ENCODE data around the gene TNFAIP3.

TNFAIP3 gene

GRCh38 chr6:137901454-137901853, 34.4 kb downstream of the TNFAIP3 start:
- Mint-ChIP-seq H3K4me1 (ENCODE audit: low read depth) (peaks cover 14% of the 10 kb centered on the region), H3K4me3 (no peak overlapping the region), H3K36me3 (ENCODE audit: low read depth) (no peaks in the 10 kb centered on the region), H3K27me3 (no peaks in the 10 kb centered on the region), H3K9me3 (no peaks in the 10 kb centered on the region), H3K27ac (no peak overlapping the region)
- intact Hi-C loops (cut with micrococcal nuclease) = no loop called here

GRCh38 chr6:137902699-137903098, 35.6 kb downstream of the TNFAIP3 start:
- intact Hi-C loops (cut with micrococcal nuclease) = no loop called here
- Mint-ChIP-seq H3K4me3 (no peak overlapping the region), H3K36me3 (ENCODE audit: low read depth) (no peaks in the 10 kb centered on the region), H3K4me1 (ENCODE audit: low read depth) (peaks cover 14% of the 10 kb centered on the region), H3K27ac (no peak overlapping the region), H3K27me3 (no peaks in the 10 kb centered on the region), H3K9me3 (no peaks in the 10 kb centered on the region)

- Mint-ChIP-seq H3K4me1 (ENCODE audit: low read depth) (peaks cover 17% of the 10 kb centered on the region), H3K9me3 (no peaks in the 10 kb centered on the region), H3K27ac (no peak overlapping the region), H3K27me3 (no peaks in the 10 kb centered on the region), H3K4me3 (no peak overlapping the region), H3K36me3 (ENCODE audit: low read depth) (no peaks in the 10 kb centered on the region)
- intact Hi-C loops (cut with micrococcal nuclease) = no loop called here
Measured at GRCh38 chr6:137903274-137903932, 36.3 kb downstream of the TNFAIP3 start.

GRCh38 chr6:137903933-137904821, 37.1 kb downstream of the TNFAIP3 start:
- no peaks in the 10 kb centered on the region for H3K36me3 Mint-ChIP-seq (ENCODE audit: low read depth)

GRCh38 chr6:137904822-137905617, 38.0 kb downstream of the TNFAIP3 start:
- intact Hi-C loops (cut with micrococcal nuclease) = no loop called here
- H3K27me3 Mint-ChIP-seq = no peaks in the 10 kb centered on the region
- H3K4me3 Mint-ChIP-seq = peak overlapping the region; percentile 34
- H3K27ac Mint-ChIP-seq = peak overlapping the region; percentile 63
- no peaks in the 10 kb centered on the region for H3K36me3 Mint-ChIP-seq (ENCODE audit: low read depth)
- H3K4me1 Mint-ChIP-seq (ENCODE audit: low read depth) = peaks cover 33% of the 10 kb centered on the region
- no peaks in the 10 kb centered on the region for H3K9me3 Mint-ChIP-seq

More at GRCh38 chr6:137903933-137904821, 37.1 kb downstream of the TNFAIP3 start:
- Mint-ChIP-seq H3K9me3 (no peaks in the 10 kb centered on the region), H3K27ac (peak overlapping the region; percentile 63), H3K4me1 (ENCODE audit: low read depth) (peaks cover 25% of the 10 kb centered on the region), H3K4me3 (no peak overlapping the region), H3K27me3 (no peaks in the 10 kb centered on the region)
- intact Hi-C loops (cut with micrococcal nuclease) = no loop called here

- Mint-ChIP-seq H3K4me1 (ENCODE audit: low read depth) (peaks cover 41% of the 10 kb centered on the region), H3K9me3 (no peaks in the 10 kb centered on the region), H3K27me3 (no peaks in the 10 kb centered on the region), H3K36me3 (ENCODE audit: low read depth) (no peaks in the 10 kb centered on the region), H3K27ac (no peak overlapping the region), H3K4me3 (no peak overlapping the region)
- intact Hi-C loops (cut with micrococcal nuclease) = no loop called here
Measured at GRCh38 chr6:137906020-137906472, 39.0 kb downstream of the TNFAIP3 start.

GRCh38 chr6:137907170-137907569, 40.1 kb downstream of the TNFAIP3 start:
- Mint-ChIP-seq H3K4me3 (no peak overlapping the region), H3K4me1 (ENCODE audit: low read depth) (peaks cover 52% of the 10 kb centered on the region), H3K9me3 (no peaks in the 10 kb centered on the region), H3K27me3 (no peaks in the 10 kb centered on the region), H3K27ac (no peak overlapping the region), H3K36me3 (ENCODE audit: low read depth) (no peaks in the 10 kb centered on the region)
- intact Hi-C loops (cut with micrococcal nuclease) = no loop called here

- Mint-ChIP-seq H3K27me3 (no peaks in the 10 kb centered on the region), H3K4me3 (no peak overlapping the region), H3K9me3 (peaks cover 9% of the 10 kb centered on the region), H3K4me1 (ENCODE audit: low read depth) (peaks cover 61% of the 10 kb centered on the region), H3K27ac (peak overlapping the region; percentile 44), H3K36me3 (ENCODE audit: low read depth) (no peaks in the 10 kb centered on the region)
- intact Hi-C loops (cut with micrococcal nuclease) = no loop called here
Measured at GRCh38 chr6:137909533-137909932, 42.5 kb downstream of the TNFAIP3 start.

GRCh38 chr6:137910424-137910834, 43.4 kb downstream of the TNFAIP3 start:
- Mint-ChIP-seq H3K9me3 (peaks cover 9% of the 10 kb centered on the region), H3K27me3 (no peaks in the 10 kb centered on the region), H3K4me3 (no peak overlapping the region), H3K4me1 (ENCODE audit: low read depth) (peaks cover 61% of the 10 kb centered on the region), H3K36me3 (ENCODE audit: low read depth) (no peaks in the 10 kb centered on the region), H3K27ac (peak overlapping the region; percentile 72)
- intact Hi-C loops (cut with micrococcal nuclease) = no loop called here

GRCh38 chr6:137910843-137911456, 43.9 kb downstream of the TNFAIP3 start:
- no peaks in the 10 kb centered on the region for H3K27me3 Mint-ChIP-seq
- intact Hi-C loops (cut with micrococcal nuclease) = no loop called here
- no peaks in the 10 kb centered on the region for H3K36me3 Mint-ChIP-seq (ENCODE audit: low read depth)
- peaks cover 62% of the 10 kb centered on the region for H3K4me1 Mint-ChIP-seq (ENCODE audit: low read depth)
- no peak overlapping the region for H3K4me3 Mint-ChIP-seq
- H3K27ac Mint-ChIP-seq = peak overlapping the region; percentile 72
- H3K9me3 Mint-ChIP-seq = peaks cover 9% of the 10 kb centered on the region

GRCh38 chr6:137911675-137912191, 44.7 kb downstream of the TNFAIP3 start:
- intact Hi-C loops (cut with micrococcal nuclease) = no loop called here
- Mint-ChIP-seq H3K9me3 (peaks cover 9% of the 10 kb centered on the region), H3K36me3 (ENCODE audit: low read depth) (no peaks in the 10 kb centered on the region), H3K4me3 (no peak overlapping the region), H3K27me3 (no peaks in the 10 kb centered on the region), H3K27ac (peak overlapping the region; percentile 72), H3K4me1 (ENCODE audit: low read depth) (peaks cover 62% of the 10 kb centered on the region)

- Mint-ChIP-seq H3K9me3 (peaks cover 9% of the 10 kb centered on the region), H3K4me1 (ENCODE audit: low read depth) (peaks cover 62% of the 10 kb centered on the region), H3K27me3 (no peaks in the 10 kb centered on the region), H3K4me3 (no peak overlapping the region), H3K36me3 (ENCODE audit: low read depth) (no peaks in the 10 kb centered on the region), H3K27ac (no peak overlapping the region)
- intact Hi-C loops (cut with micrococcal nuclease) = no loop called here
Measured at GRCh38 chr6:137912813-137913212, 45.8 kb downstream of the TNFAIP3 start.

- H3K27ac Mint-ChIP-seq = no peak overlapping the region
- H3K4me1 Mint-ChIP-seq (ENCODE audit: low read depth) = peaks cover 58% of the 10 kb centered on the region
- H3K9me3 Mint-ChIP-seq = peaks cover 9% of the 10 kb centered on the region
- intact Hi-C loops (cut with micrococcal nuclease) = no loop called here
- no peaks in the 10 kb centered on the region for H3K36me3 Mint-ChIP-seq (ENCODE audit: low read depth)
- no peaks in the 10 kb centered on the region for H3K27me3 Mint-ChIP-seq
- H3K4me3 Mint-ChIP-seq = no peak overlapping the region
Measured at GRCh38 chr6:137913434-137913833, 46.4 kb downstream of the TNFAIP3 start.

All from dendritic cell treated with granulocyte-macrophage colony-stimulating factor and Interleukin-4, amounts not matched to agents 40 ng/mL and 50 ng/mL, for 4 days (primary cell).